HG03442 (cell line): ENCODE measurements around the gene ADAMTS6.

ENCODE experiments used
- ATAC-seq: cut with Tn5 transposase; IDR thresholded peaks from one replicate; pipeline ENCODE4 v1.9.1; 2021; ENCODE audit warnings: mild to moderate bottlenecking, moderate library complexity; ENCODE audit not compliant: unreplicated experiment

ADAMTS6 gene

GRCh38 chr5:65111961-65112658 lies 369.6 kb downstream of the ADAMTS6 start:
- ATAC-seq: no peak

- ATAC-seq: no peak
Observed at GRCh38 chr5:65108786-65109743, 372.7 kb downstream of the ADAMTS6 start.

DNA sequence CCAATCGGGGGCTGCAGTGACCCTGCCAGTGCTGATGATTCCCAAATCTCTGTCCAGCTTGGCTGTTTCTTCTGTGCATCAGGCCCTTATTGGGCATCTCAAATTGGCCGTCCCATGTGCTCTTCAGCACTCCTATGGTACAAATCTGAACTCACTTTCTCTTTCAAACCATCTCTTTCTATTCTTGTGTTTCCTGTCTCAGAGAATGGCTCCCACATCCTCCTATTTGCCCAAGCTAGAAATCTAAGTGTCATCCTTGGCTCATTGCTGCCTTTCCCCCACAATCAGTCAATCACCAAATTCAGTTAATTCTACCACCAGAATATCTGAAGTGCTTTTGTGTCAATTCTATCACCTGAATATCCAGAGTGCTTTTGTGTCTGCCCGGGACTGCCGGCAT lies 376.4 kb downstream of the ADAMTS6 start:
- no peak for ATAC-seq

DNA sequence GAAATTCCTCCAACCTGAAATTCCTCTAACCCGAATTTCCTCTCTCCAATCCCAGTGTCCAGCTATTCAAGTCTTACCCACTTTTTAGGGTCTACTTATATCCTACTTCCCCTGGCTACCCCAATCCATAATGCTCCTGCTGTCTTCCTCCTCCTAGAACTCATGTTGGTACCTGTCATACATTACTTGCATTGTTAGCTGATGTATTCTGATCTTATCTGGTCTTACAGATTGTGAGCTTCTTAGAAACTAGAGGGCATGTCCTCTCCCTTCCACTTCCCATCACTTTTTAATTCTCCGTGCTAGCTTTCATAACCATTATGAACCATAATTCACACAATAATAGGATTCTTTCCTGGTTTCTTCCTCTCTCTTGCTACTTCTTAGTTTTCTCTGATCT lies 376.9 kb downstream of the ADAMTS6 start:
- no peak for ATAC-seq

GRCh38 chr5:65103756-65104440 lies 377.8 kb downstream of the ADAMTS6 start:
- no peak for ATAC-seq

DNA sequence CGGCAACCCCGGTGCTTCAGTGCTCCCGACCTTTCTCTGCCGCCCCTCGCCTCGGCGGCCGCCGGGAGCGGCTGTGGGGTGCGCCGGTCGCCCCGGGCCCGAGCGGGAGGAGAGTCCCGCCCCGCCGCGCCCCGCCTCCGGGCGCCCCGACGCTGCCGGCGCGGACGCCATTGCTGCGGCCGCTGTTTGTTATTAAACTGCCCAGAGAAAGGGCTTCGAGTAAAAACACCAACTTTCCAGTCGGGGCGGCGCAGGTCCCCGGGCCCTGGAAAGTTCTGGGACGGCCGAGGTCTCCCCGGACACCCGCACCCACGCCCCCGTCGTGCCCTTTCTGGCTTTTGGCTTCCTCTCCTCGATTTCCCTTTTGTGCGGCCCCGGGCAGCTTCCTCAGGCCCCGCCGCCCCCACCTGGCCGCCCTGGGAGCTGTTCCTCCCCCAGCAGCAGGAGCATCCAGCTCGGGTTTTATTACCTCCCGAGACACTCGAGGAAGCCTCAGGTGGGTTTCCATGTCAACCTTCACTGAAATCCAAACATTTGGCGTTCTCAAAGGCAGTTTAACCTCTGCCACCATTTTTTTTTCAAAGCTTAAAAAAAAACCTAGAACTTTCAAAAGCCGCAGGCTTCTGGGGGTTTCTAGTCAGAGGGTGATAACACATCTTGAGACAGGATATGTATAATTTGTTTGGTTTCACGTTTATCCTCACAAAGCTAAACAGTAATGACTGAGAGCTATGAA lies 378.6 kb downstream of the ADAMTS6 start:
- peak; percentile 69 for ATAC-seq

GRCh38 chr5:65102371-65102975 lies 379.2 kb downstream of the ADAMTS6 start:
- ATAC-seq: peak; percentile 2

- no peak for ATAC-seq
Observed at GRCh38 chr5:65101632-65102100, 380.1 kb downstream of the ADAMTS6 start.

- ATAC-seq: no peak
Observed at GRCh38 chr5:65100911-65101631, 380.6 kb downstream of the ADAMTS6 start.
